Measurements from ENCODE around the gene NT5E.
"Not testable (repeated sequence)": the region's sequence is repeated elsewhere in the genome, so short reads cannot be mapped to it uniquely, and the experiment has no call there.

NT5E gene

GRCh38 chr6:85494547-85495536 lies 45.0 kb downstream of the NT5E start:
- no peak for DNase-seq

GRCh38 chr6:85496009-85496579 lies 46.2 kb downstream of the NT5E start:
- no peak for DNase-seq

- no peak for DNase-seq
Observed at GRCh38 chr6:85496856-85497255, 47.0 kb downstream of the NT5E start.

GRCh38 chr6:85498596-85499258 lies 48.8 kb downstream of the NT5E start:
- DNase-seq: no peak

GRCh38 chr6:85506441-85507093 lies 56.7 kb downstream of the NT5E start:
- DNase-seq: no peak

- DNase-seq: no peak
Observed at GRCh38 chr6:85516168-85516567, 66.3 kb downstream of the NT5E start.

GRCh38 chr6:85524281-85524680 lies 74.4 kb downstream of the NT5E start:
- DNase-seq: not testable (repeated sequence)

- DNase-seq: no peak
Observed at GRCh38 chr6:85537055-85537494, 87.2 kb downstream of the NT5E start.

GRCh38 chr6:85544776-85545175 lies 94.9 kb downstream of the NT5E start:
- DNase-seq: no peak

Data from CD4-positive, alpha-beta T cell treated with Interferon gamma for 1 hour (primary cell).